Natural killer cell (primary cell): ENCODE results near the gene ARID3B. TPM values are rescaled to one million over a fixed set of nuclear protein-coding genes. Genes with fewer than 3 reads are reported as not detected.

Experiments used
- ATAC-seq, 3 donors: fragments of 150-1000 bp in 2 of 3; fragments of 200-7000 bp in 1 of 3; cut with Tn5 transposase; 1 replicate in 1 of 3; 2 replicates in 2 of 3; pipeline ENCODE4 v1.10.0; 2021; ENCODE audit warnings: mild to moderate bottlenecking in 2 of 3, moderate library complexity in 2 of 3
- DNase-seq, 2 donors: peaks; one replicate each; pipeline versions ENCODE4 v3.0.0 to v3.0.0-alpha.2; 2013 to 2021; ENCODE audit warnings: mixed read lengths in 1 of 2
- H3K27ac ChIP-seq: one replicate; pipeline ENCODE4 v1.5.1; 2013; ENCODE audit warnings: mild to moderate bottlenecking, low read length
- H3K27me3 ChIP-seq: one replicate; pipeline ENCODE4 v1.6.1; 2013; ENCODE audit warnings: low read length; ENCODE audit not compliant: control insufficient read depth, insufficient read depth
- H3K36me3 ChIP-seq: one replicate; pipeline ENCODE4 v1.6.1; 2013; ENCODE audit warnings: low read length; ENCODE audit not compliant: control insufficient read depth, insufficient read depth
- H3K4me1 ChIP-seq: one replicate; pipeline ENCODE4 v1.6.1; 2013; ENCODE audit warnings: low read length; ENCODE audit not compliant: control insufficient read depth, insufficient read depth
- H3K4me3 ChIP-seq: one replicate; pipeline ENCODE4 v1.5.1; 2013; ENCODE audit warnings: low read length
- H3K9me3 ChIP-seq: one replicate; pipeline ENCODE4 v1.6.1; 2013; ENCODE audit warnings: low read length; ENCODE audit not compliant: control insufficient read depth, insufficient read depth
- H3K27ac Mint-ChIP-seq, 2 donors: one replicate each; pipeline ENCODE4 v1.8.0; 2022; ENCODE audit warnings: mild to moderate bottlenecking in 2 of 2, mixed read lengths in 2 of 2, moderate library complexity in 1 of 2
- H3K27me3 Mint-ChIP-seq, 2 donors: one replicate each; pipeline ENCODE4 v1.8.0; 2022; ENCODE audit warnings: low read depth in 2 of 2, mixed read lengths in 2 of 2
- H3K36me3 Mint-ChIP-seq: one replicate; pipeline ENCODE4 v1.8.0; 2022; ENCODE audit warnings: mixed read lengths
- H3K4me1 Mint-ChIP-seq, 2 donors: one replicate each; pipeline ENCODE4 v1.8.0; 2022; ENCODE audit warnings: mixed read lengths in 2 of 2
- H3K4me3 Mint-ChIP-seq: one replicate; pipeline ENCODE4 v1.8.0; 2022; ENCODE audit warnings: mild to moderate bottlenecking, moderate library complexity, mixed read lengths
- H3K9me3 Mint-ChIP-seq, 2 donors: one replicate each; pipeline ENCODE4 v1.8.0; 2022; ENCODE audit warnings: mixed read lengths in 2 of 2
- CTCF ChIP-seq: fragments of 200-600 bp; IDR thresholded peaks from one replicate; pipeline ENCODE4 v1.8.0; 2022; ENCODE audit warnings: antibody characterized with exemption
- WGBS: methylation state at CpG from one replicate; pipeline ENCODE4 v1.1.7; 2013; ENCODE audit warnings: missing lambda C conversion rate; ENCODE audit not compliant: insufficient coverage; 5-methylcytosine and 5-hydroxymethylcytosine counted together
- intact Hi-C: fragments of 100-400 bp; cut with micrococcal nuclease; formaldehyde crosslinking; loops from one replicate; pipeline ENCODE4 v1.14.2; 2022
- total RNA-seq, 4 donors: library from RNA; stranded (reverse); fragments of 120-200 nt in 1 of 4; gene quantifications; one replicate each; pipeline versions ENCODE4 v1.2.3 to v1.2.4, GENCODE V29; 2013 to 2022

Gene ARID3B
- total RNA-seq, 3 donors from 2014 or later (not counting 1 experiment from before 2014, with no cell fraction given) = 56.4 to 59.2 (median 58.3) TPM

DNA sequence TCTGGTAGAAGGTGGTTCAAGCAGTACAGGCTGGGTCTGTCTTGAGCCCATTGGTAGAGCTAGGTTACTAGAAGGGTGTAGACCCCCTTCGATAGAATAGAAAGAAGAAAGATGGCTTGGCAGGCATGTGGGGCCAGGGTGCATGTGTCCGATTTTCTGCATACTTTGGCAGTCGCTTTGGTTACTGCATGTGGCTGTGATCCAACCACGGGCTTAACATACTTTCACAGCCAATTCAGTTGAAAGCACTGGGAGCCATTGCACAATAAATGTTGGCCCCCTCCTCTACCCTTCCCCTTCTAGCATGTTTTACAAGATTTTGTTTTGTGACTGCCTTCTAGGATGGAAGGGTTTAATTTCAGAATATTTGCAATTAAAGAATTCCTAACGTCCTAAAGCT is 7.2 kb downstream of the ARID3B start:
- DNase-seq (no peak), ATAC-seq (no peak)
- peaks cover 24% of the 10 kb centered on the region for H3K4me1 ChIP-seq
- no peak for TF ChIP-seq CTCF
- H3K36me3 ChIP-seq = peaks cover 39% of the 10 kb centered on the region
- intact Hi-C loops = no loop called here
- no peak overlapping the region for H3K4me3 ChIP-seq
- Mint-ChIP-seq H3K27ac (peak overlapping the region in 1 of 2 donors; percentile 69), H3K4me1 (peaks cover 73 to 74% of the 10 kb centered on the region in 2 donors), H3K9me3 (no peaks in the 10 kb centered on the region), H3K4me3 (no peak overlapping the region), H3K36me3 (no peaks in the 10 kb centered on the region), H3K27me3 (no peaks in the 10 kb centered on the region)
- H3K27me3 ChIP-seq = no peaks in the 10 kb centered on the region
- no peaks in the 10 kb centered on the region for H3K9me3 ChIP-seq
- 87% methylated on average over 5 of the region's 5 CpGs for WGBS
- H3K27ac ChIP-seq = no peak overlapping the region

DNA sequence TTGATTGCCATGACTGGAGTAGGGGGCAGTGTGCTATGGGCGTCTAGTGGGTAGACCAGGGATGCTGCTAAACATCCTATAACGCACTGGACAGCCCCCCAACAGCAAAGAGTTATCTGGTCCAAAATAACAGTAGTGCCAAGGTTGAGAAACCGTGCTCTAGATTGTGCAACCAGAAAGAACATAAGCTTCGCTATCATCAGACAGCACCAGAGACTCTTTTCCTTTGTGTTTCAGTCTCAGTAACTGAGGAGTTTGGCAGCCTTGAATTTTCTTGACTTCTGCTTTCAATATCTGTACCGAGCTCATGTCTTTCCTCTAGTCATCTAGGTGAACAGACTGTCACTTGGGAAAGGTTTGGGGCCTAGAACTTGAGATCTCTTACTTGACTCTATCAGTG is 8.8 kb downstream of the ARID3B start:
- no peak for TF ChIP-seq CTCF
- DNase-seq = no peak
- H3K27ac ChIP-seq = no peak overlapping the region
- H3K4me3 Mint-ChIP-seq = no peak overlapping the region
- peaks cover 40% of the 10 kb centered on the region for H3K36me3 ChIP-seq
- no peaks in the 10 kb centered on the region for H3K36me3 Mint-ChIP-seq
- intact Hi-C loops = no loop called here
- no peaks in the 10 kb centered on the region for H3K9me3 ChIP-seq
- peaks cover 20% of the 10 kb centered on the region for H3K4me1 ChIP-seq
- no peak overlapping the region for H3K27ac Mint-ChIP-seq
- H3K4me3 ChIP-seq = no peak overlapping the region
- no peak for ATAC-seq
- WGBS = 83% methylated on average over 5 of the region's 5 CpGs
- no peaks in the 10 kb centered on the region for H3K9me3 Mint-ChIP-seq
- no peaks in the 10 kb centered on the region for H3K27me3 Mint-ChIP-seq
- H3K27me3 ChIP-seq = no peaks in the 10 kb centered on the region
- H3K4me1 Mint-ChIP-seq = peaks cover 65 to 69% of the 10 kb centered on the region in 2 donors

DNA sequence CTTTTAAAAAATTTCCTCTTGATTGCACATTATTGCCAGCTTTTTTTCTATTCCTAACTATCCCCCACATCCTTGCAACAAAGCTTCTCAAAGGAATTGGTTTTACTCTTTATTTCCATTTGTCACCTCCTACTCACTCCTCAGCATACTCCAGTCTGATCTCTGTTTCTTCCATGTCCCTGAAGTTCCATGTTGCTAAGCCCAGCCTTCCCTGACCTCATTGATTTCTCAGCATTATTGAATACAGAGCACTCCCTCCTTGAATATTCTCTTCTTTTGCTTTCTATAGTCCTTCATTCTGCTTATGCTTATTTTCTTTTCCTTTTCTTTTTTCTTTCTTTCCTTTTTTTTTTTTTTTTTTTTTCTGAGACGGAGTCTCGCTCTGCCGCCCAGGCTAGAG is 10.7 kb downstream of the ARID3B start:
- H3K9me3 Mint-ChIP-seq = no peaks in the 10 kb centered on the region
- peaks cover 46 to 50% of the 10 kb centered on the region in 2 donors for H3K4me1 Mint-ChIP-seq
- H3K27ac Mint-ChIP-seq = peak overlapping the region in 1 of 2 donors; percentile 7
- no peak for ATAC-seq
- Histone ChIP-seq H3K27ac (no peak overlapping the region), H3K9me3 (no peaks in the 10 kb centered on the region), H3K4me1 (peaks cover 9% of the 10 kb centered on the region), H3K4me3 (no peak overlapping the region), H3K36me3 (peaks cover 34% of the 10 kb centered on the region), H3K27me3 (no peaks in the 10 kb centered on the region)
- H3K27me3 Mint-ChIP-seq = no peaks in the 10 kb centered on the region
- no peak for DNase-seq
- H3K36me3 Mint-ChIP-seq = no peaks in the 10 kb centered on the region
- TF ChIP-seq CTCF = no peak
- WGBS = 97% methylated on average over 3 of the region's 3 CpGs
- H3K4me3 Mint-ChIP-seq = no peak overlapping the region
- intact Hi-C loops = no loop called here

DNA sequence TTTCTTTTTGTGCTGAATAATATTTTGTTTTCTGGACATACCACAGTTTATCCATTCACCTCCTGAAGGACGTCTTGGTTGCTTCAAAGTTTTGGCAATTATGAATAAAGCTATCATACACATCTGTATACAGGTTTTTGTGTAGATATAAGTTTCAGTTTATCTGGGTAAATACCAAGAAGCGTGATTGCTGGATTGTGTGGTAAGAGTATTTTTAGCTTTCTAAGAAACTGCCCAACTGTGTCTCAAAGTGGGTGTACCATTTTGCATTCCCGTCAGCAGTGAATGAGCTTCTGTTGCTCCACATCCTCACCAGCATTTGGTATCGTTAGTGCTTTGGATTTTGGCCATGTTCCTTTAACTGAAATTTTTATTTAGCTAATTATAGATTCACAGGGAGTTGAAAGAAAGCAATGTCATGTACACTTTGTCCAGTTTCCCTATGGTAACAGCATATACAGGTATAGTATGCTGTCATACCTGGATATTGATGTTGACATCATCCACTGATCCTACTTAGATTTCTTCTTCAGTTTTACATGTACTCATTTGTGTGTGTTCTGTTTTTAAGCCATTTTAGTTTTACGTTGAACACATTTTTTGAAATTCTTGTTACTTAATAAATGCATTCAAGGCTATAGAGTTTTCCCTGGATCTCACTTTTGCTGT is 11.9 kb downstream of the ARID3B start:
- H3K36me3 ChIP-seq = peaks cover 29% of the 10 kb centered on the region
- 16% methylated on average over 2 of the region's 5 CpGs for WGBS

More for the DNA sequence above, 11.9 kb downstream of the ARID3B start:
- DNase-seq (no peak), ATAC-seq (no peak)
- TF ChIP-seq CTCF = no peak
- intact Hi-C loops = no loop called here
- Histone ChIP-seq H3K27ac (no peak overlapping the region), H3K4me1 (peaks cover 3% of the 10 kb centered on the region), H3K27me3 (no peaks in the 10 kb centered on the region), H3K4me3 (no peak overlapping the region), H3K9me3 (no peaks in the 10 kb centered on the region)
- no peaks in the 10 kb centered on the region for H3K9me3 Mint-ChIP-seq
- H3K36me3 Mint-ChIP-seq = no peaks in the 10 kb centered on the region
- no peak overlapping the region for H3K4me3 Mint-ChIP-seq
- no peaks in the 10 kb centered on the region for H3K27me3 Mint-ChIP-seq
- peak overlapping the region in 1 of 2 donors; percentile 49 for H3K27ac Mint-ChIP-seq
- H3K4me1 Mint-ChIP-seq = peaks cover 38 to 42% of the 10 kb centered on the region in 2 donors
